HepG2 (cell line): Measurements from ENCODE around the gene SIVA1. TPM values are rescaled to one million over a fixed set of nuclear protein-coding genes. Genes with fewer than 3 reads are reported as not detected.

ENCODE experiments used
- ARID2 ChIP-seq: sonication (generic); formaldehyde crosslinking; IDR thresholded peaks from 2 replicates; pipeline ENCODE4 v1.8.1; 2022; ENCODE audit warnings: mild to moderate bottlenecking, missing genetic modification reagents, borderline replicate concordance
- CBX5 ChIP-seq: sonication (generic); formaldehyde crosslinking; IDR thresholded peaks from 2 replicates; pipeline ENCODE4 v1.4.0; 2020; ENCODE audit warnings: missing genetic modification reagents, borderline replicate concordance
- FOXO1 ChIP-seq: sonication (generic); formaldehyde crosslinking; IDR thresholded peaks from 2 replicates; pipeline ENCODE4 v1.4.0; 2020; ENCODE audit warnings: missing genetic modification reagents
- KDM3A ChIP-seq: IDR thresholded peaks from 2 replicates; pipeline ENCODE4 v1.6.1; 2018; ENCODE audit warnings: low read depth, missing compliant biosample characterization
- NFE2L2 ChIP-seq: fragments of 150-350 bp; IDR thresholded peaks from 2 replicates; pipeline ENCODE4 v1.6.1; 2014; ENCODE audit warnings: low read length
- NR2F1 ChIP-seq, 2 experiments: fragments of 450-650 bp in 1 of 2; formaldehyde crosslinking in 1 of 2; IDR thresholded peaks; 2 replicates each; pipeline versions ENCODE4 v1.5.0 to v1.6.1; 2016 to 2020; ENCODE audit warnings: mild to moderate bottlenecking in 1 of 2, missing compliant biosample characterization in 1 of 2, missing genetic modification reagents in 1 of 2, moderate library complexity in 1 of 2
- NR2F2 ChIP-seq: IDR thresholded peaks from 2 replicates; pipeline ENCODE4 v1.6.1; 2012; ENCODE audit warnings: low read depth, inconsistent platforms, borderline replicate concordance
- PTBP1 ChIP-seq: fragments of 200-400 bp; formaldehyde crosslinking; IDR thresholded peaks from 2 replicates; pipeline ENCODE4 v1.6.1; 2018; ENCODE audit warnings: low read length, low read depth; ENCODE audit not compliant: poor library complexity, severe bottlenecking
- SATB2 ChIP-seq: sonication (generic); formaldehyde crosslinking; IDR thresholded peaks from 2 replicates; pipeline ENCODE4 v1.5.0; 2020; ENCODE audit warnings: missing genetic modification reagents
- SNAPC2 ChIP-seq: sonication (generic); formaldehyde crosslinking; IDR thresholded peaks from 2 replicates; pipeline ENCODE4 v1.8.1; 2022; ENCODE audit warnings: mild to moderate bottlenecking, missing genetic modification reagents
- SP140L ChIP-seq: sonication (generic); formaldehyde crosslinking; IDR thresholded peaks from 2 replicates; pipeline ENCODE4 v1.4.0; 2020; ENCODE audit warnings: missing genetic modification reagents, borderline replicate concordance
- TAF1 ChIP-seq: sonication (generic); formaldehyde crosslinking; IDR thresholded peaks from 2 replicates; pipeline ENCODE4 v1.4.0; 2020; ENCODE audit warnings: missing genetic modification reagents
- TCF12 ChIP-seq, 2 experiments: fragments of 450-650 bp in 1 of 2; sonication (generic) in 1 of 2; formaldehyde crosslinking in 1 of 2; IDR thresholded peaks; 2 replicates each; pipeline versions ENCODE4 v1.6.1 to v1.8.0; 2017 to 2022; ENCODE audit warnings: antibody characterized with exemption in 1 of 2, mild to moderate bottlenecking in 1 of 2, missing genetic modification reagents in 1 of 2, moderate library complexity in 1 of 2
- ZBTB21 ChIP-seq: sonication (generic); formaldehyde crosslinking; IDR thresholded peaks from 2 replicates; pipeline ENCODE4 v1.4.0; 2020; ENCODE audit warnings: missing genetic modification reagents
- ZBTB7A ChIP-seq: sonication (generic); formaldehyde crosslinking; IDR thresholded peaks from 2 replicates; pipeline ENCODE4 v1.8.0; 2022; ENCODE audit warnings: mild to moderate bottlenecking, missing genetic modification reagents
- ZNF232 ChIP-seq: sonication (generic); formaldehyde crosslinking; IDR thresholded peaks from 2 replicates; pipeline ENCODE4 v1.4.0; 2020; ENCODE audit warnings: missing genetic modification reagents, borderline replicate concordance
- ZNF446 ChIP-seq: sonication (generic); formaldehyde crosslinking; IDR thresholded peaks from 2 replicates; pipeline ENCODE4 v1.5.0; 2020; ENCODE audit warnings: mild to moderate bottlenecking, missing genetic modification reagents
- ZNF644 ChIP-seq: IDR thresholded peaks from 2 replicates; pipeline ENCODE4 v1.6.1; 2016; ENCODE audit warnings: low read depth
- ZNF777 ChIP-seq: sonication (generic); formaldehyde crosslinking; IDR thresholded peaks from 2 replicates; pipeline ENCODE4 v1.4.0; 2020; ENCODE audit warnings: missing genetic modification reagents
- ZNF816 ChIP-seq: sonication (generic); formaldehyde crosslinking; IDR thresholded peaks from 2 replicates; pipeline ENCODE4 v1.8.0; 2022; ENCODE audit warnings: missing genetic modification reagents, mild to moderate bottlenecking, borderline replicate concordance
- ZNF841 ChIP-seq: sonication (generic); formaldehyde crosslinking; IDR thresholded peaks from 2 replicates; pipeline ENCODE4 v1.8.1; 2023; ENCODE audit warnings: missing genetic modification reagents, borderline replicate concordance
- ZSCAN22 ChIP-seq: sonication (generic); formaldehyde crosslinking; IDR thresholded peaks from 2 replicates; pipeline ENCODE4 v1.4.0; 2020; ENCODE audit warnings: mild to moderate bottlenecking, missing genetic modification reagents
- polyA plus RNA-seq, 8 experiments: library from polyadenylated mRNA; depleted of rRNA in 3 of 8; stranded (reverse) in 7 of 8; unstranded in 1 of 8; fragments of >200 nt; fragmentation: Illumina TruSeq in 4 of 8; extraction: Trizol in 4 of 8; gene quantifications; 2 replicates each; pipeline versions ENCODE4 v1.2.1 to v1.2.3, GENCODE V29; 2011 to 2016; ENCODE audit warnings: low read depth in 4 of 8, missing spikeins in 1 of 8, mixed read lengths in 1 of 8; ENCODE audit not compliant: insufficient read depth in 1 of 8
- total RNA-seq, 5 experiments: library from RNA; depleted of rRNA; stranded (reverse); fragments of >200 nt; fragmentation: Illumina TruSeq; extraction: Trizol; gene quantifications; 2 replicates each; pipeline ENCODE4 v1.2.3, GENCODE V29; 2016; ENCODE audit warnings: low read depth in 1 of 5
- TF ChIP-seq, protein P1 (sequence below): sonication (generic); formaldehyde crosslinking; IDR thresholded peaks from 2 replicates; pipeline ENCODE4 v1.8.1; 2022; ENCODE audit warnings: mild to moderate bottlenecking, missing genetic modification reagents
- TF ChIP-seq, protein P2 (sequence below): sonication (generic); formaldehyde crosslinking; IDR thresholded peaks from 2 replicates; pipeline ENCODE4 v1.5.0; 2020; ENCODE audit warnings: missing genetic modification reagents
- TF ChIP-seq, protein P3 (sequence below): sonication (generic); formaldehyde crosslinking; IDR thresholded peaks from 2 replicates; pipeline ENCODE4 v1.8.1; 2023; ENCODE audit warnings: mild to moderate bottlenecking, missing genetic modification reagents
- TF ChIP-seq, protein P4 (sequence below): sonication (generic); formaldehyde crosslinking; IDR thresholded peaks from 2 replicates; pipeline ENCODE4 v1.4.0; 2020; ENCODE audit warnings: missing genetic modification reagents, low read depth, mild to moderate bottlenecking, borderline replicate concordance

SIVA1 gene
- total and polyA plus RNA-seq, 2 of the 13 experiments (the other 11 are each of a cell fraction or from before 2014, with no cell fraction given), result 123 to 186 TPM

DNA sequence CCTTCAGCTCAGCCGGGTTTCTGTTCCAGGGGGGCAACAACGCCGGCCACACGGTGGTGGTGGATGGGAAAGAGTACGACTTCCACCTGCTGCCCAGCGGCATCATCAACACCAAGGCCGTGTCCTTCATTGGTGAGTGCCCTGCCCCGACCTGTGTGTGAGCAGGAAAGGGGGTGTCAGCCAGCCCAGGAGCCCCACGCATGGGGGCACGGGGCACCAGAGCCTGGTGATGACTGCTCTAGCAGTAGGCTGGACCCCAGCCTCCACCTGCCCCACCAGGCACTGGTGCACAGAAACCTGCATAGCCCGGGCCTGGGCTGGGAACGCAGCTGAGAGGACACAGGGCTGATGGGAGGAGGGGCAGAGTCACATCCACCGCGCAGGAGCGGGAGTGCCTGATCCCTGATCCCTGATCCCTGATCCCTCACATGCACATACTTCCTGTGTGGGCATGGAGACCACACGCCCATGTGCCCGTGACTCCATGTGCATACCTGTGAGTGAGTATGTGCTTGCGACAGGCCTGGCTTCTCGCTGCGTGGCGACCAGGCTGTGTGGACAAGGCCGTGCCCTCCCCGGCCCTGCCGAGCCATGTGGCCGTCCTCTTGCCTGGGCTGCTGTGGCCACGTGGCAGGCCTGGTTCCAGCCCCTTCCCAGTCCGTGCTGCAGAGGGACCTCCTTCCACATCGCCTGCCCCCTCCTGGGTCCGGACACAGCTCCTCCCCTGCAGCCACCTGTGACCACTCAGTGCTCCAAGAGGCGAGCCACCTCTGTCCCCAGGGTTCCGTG, 17.8 kb upstream of the SIVA1 start (continued):
- TF ChIP-seq, protein P1, sequence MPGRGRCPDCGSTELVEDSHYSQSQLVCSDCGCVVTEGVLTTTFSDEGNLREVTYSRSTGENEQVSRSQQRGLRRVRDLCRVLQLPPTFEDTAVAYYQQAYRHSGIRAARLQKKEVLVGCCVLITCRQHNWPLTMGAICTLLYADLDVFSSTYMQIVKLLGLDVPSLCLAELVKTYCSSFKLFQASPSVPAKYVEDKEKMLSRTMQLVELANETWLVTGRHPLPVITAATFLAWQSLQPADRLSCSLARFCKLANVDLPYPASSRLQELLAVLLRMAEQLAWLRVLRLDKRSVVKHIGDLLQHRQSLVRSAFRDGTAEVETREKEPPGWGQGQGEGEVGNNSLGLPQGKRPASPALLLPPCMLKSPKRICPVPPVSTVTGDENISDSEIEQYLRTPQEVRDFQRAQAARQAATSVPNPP (CRISPR knock-in tag), result no peak
- no peak for TF ChIP-seq TCF12 (IDR thresholded peaks at IDR 0.05)
- TF ChIP-seq TCF12 (CRISPR knock-in tag; IDR thresholded peaks at IDR 0.05), result peak; percentile 91; the same call in 1 of the 2 replicates
- no peak for TF ChIP-seq ZBTB21 (CRISPR knock-in tag)
- no peak for TF ChIP-seq NFE2L2
- peak; percentile 59 to 68; a peak in 2 of 4 replicates for TF ChIP-seq NR2F1 (CRISPR knock-in tag; IDR thresholded peaks at IDR 0.05)
- peak; percentile 73; the same call in 1 of the 2 replicates for TF ChIP-seq ZNF232
- TF ChIP-seq, protein P2, sequence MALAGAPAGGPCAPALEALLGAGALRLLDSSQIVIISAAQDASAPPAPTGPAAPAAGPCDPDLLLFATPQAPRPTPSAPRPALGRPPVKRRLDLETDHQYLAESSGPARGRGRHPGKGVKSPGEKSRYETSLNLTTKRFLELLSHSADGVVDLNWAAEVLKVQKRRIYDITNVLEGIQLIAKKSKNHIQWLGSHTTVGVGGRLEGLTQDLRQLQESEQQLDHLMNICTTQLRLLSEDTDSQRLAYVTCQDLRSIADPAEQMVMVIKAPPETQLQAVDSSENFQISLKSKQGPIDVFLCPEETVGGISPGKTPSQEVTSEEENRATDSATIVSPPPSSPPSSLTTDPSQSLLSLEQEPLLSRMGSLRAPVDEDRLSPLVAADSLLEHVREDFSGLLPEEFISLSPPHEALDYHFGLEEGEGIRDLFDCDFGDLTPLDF (CRISPR knock-in tag), result no peak
- no peak for TF ChIP-seq ZNF777 (CRISPR knock-in tag)
- peak; percentile 62; the same call in 1 of the 2 replicates for TF ChIP-seq CBX5 (CRISPR knock-in tag)
- TF ChIP-seq PTBP1, result no peak
- no peak for TF ChIP-seq SP140L (CRISPR knock-in tag)
- 0 out of 2 replicates have a peak, but pooled peaks have one; percentile 79 for TF ChIP-seq SNAPC2 (CRISPR knock-in tag)
- no peak for TF ChIP-seq ZNF446 (CRISPR knock-in tag)
- TF ChIP-seq ZNF816, result no peak
- TF ChIP-seq, protein P3, sequence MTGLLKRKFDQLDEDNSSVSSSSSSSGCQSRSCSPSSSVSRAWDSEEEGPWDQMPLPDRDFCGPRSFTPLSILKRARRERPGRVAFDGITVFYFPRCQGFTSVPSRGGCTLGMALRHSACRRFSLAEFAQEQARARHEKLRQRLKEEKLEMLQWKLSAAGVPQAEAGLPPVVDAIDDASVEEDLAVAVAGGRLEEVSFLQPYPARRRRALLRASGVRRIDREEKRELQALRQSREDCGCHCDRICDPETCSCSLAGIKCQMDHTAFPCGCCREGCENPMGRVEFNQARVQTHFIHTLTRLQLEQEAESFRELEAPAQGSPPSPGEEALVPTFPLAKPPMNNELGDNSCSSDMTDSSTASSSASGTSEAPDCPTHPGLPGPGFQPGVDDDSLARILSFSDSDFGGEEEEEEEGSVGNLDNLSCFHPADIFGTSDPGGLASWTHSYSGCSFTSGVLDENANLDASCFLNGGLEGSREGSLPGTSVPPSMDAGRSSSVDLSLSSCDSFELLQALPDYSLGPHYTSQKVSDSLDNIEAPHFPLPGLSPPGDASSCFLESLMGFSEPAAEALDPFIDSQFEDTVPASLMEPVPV (CRISPR knock-in tag), result 0 out of 2 replicates have a peak, but pooled peaks have one; percentile 87
- peak; percentile 73 for TF ChIP-seq FOXO1 (CRISPR knock-in tag)
- TF ChIP-seq KDM3A, result 0 out of 2 replicates have a peak, but pooled peaks have one; percentile 53
- no peak; the same call in 1 of the 2 replicates for TF ChIP-seq ZSCAN22 (CRISPR knock-in tag)
- peak; percentile 61 for TF ChIP-seq TAF1 (CRISPR knock-in tag)
- peak; percentile 97 for TF ChIP-seq ZBTB7A (CRISPR knock-in tag)
- no peak for TF ChIP-seq ZNF644
- TF ChIP-seq ZNF841 (CRISPR knock-in tag), result no peak
- TF ChIP-seq ARID2, result peak; percentile 78; the same call in 1 of the 2 replicates
- TF ChIP-seq, protein P4, sequence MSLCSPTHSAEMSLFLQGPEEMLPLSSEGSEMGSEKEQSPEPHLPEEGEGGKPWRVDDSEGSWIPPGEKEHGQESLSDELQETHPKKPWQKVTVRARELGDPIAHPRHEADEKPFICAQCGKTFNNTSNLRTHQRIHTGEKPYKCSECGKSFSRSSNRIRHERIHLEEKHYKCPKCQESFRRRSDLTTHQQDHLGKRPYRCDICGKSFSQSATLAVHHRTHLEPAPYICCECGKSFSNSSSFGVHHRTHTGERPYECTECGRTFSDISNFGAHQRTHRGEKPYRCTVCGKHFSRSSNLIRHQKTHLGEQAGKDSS, result peak; percentile 96
- no peak for TF ChIP-seq NR2F2
- no peak for TF ChIP-seq SATB2 (CRISPR knock-in tag)
